ENCODE measurements around the gene HIVEP3. TPM values are rescaled to one million over a fixed set of nuclear protein-coding genes. Genes with fewer than 3 reads are reported as not detected.

Gene HIVEP3
- total RNA-seq, 2 experiments from 2014 or later, result 18.6 to 20.4 TPM

GRCh38 chr1:41879617-41880016 is 39.1 kb downstream of the HIVEP3 start:
- Mint-ChIP-seq H3K4me3 (no peak overlapping the region), H3K36me3 (ENCODE audit: low read depth) (no peaks in the 10 kb centered on the region), H3K27ac (no peak overlapping the region), H3K27me3 (no peaks in the 10 kb centered on the region), H3K9me3 (no peaks in the 10 kb centered on the region), H3K4me1 (ENCODE audit: low read depth) (peaks cover 27% of the 10 kb centered on the region)
- intact Hi-C loops (cut with micrococcal nuclease), result no loop called here
- no peak for TF ChIP-seq CTCF (IDR thresholded peaks at IDR 0.05)
- no peak for ATAC-seq
- CTCF ChIA-PET, result interaction anchor here (0.7 kb wide), 1 partner anchor 12 kb away, joined by 3 read pairs; no protein-coding TSS in a partner anchor
- DNase-seq, result no peak
- POLR2A ChIA-PET, result no interaction called here

GRCh38 chr1:41878911-41879310 is 39.8 kb downstream of the HIVEP3 start:
- ATAC-seq (no peak), DNase-seq (no peak)
- no peak for TF ChIP-seq CTCF (IDR thresholded peaks at IDR 0.05)
- POLR2A ChIA-PET, result no interaction called here
- Mint-ChIP-seq H3K27me3 (no peaks in the 10 kb centered on the region), H3K4me3 (no peak overlapping the region), H3K36me3 (ENCODE audit: low read depth) (no peaks in the 10 kb centered on the region), H3K4me1 (ENCODE audit: low read depth) (peaks cover 34% of the 10 kb centered on the region), H3K27ac (no peak overlapping the region), H3K9me3 (no peaks in the 10 kb centered on the region)
- intact Hi-C loops (cut with micrococcal nuclease), result no loop called here
- CTCF ChIA-PET, result no interaction called here

- ChIA-PET CTCF (no interaction called here), POLR2A (interaction anchor here (0.6 kb wide), 1 partner anchor 94 kb away, joined by 3 read pairs; no protein-coding TSS in a partner anchor)
- H3K27me3 Mint-ChIP-seq, result no peaks in the 10 kb centered on the region
- no peak overlapping the region for H3K4me3 Mint-ChIP-seq
- intact Hi-C loops (cut with micrococcal nuclease), result no loop called here
- no peaks in the 10 kb centered on the region for H3K36me3 Mint-ChIP-seq (ENCODE audit: low read depth)
- TF ChIP-seq CTCF (IDR thresholded peaks at IDR 0.05), result no peak
- no peak overlapping the region for H3K27ac Mint-ChIP-seq
- no peaks in the 10 kb centered on the region for H3K9me3 Mint-ChIP-seq
- H3K4me1 Mint-ChIP-seq (ENCODE audit: low read depth), result peaks cover 35% of the 10 kb centered on the region
- ATAC-seq (no peak), DNase-seq (no peak)
Measured at GRCh38 chr1:41878495-41878894, 40.2 kb downstream of the HIVEP3 start.

GRCh38 chr1:41876576-41877445 is 41.9 kb downstream of the HIVEP3 start:
- H3K9me3 Mint-ChIP-seq, result no peaks in the 10 kb centered on the region
- no peak overlapping the region for H3K27ac Mint-ChIP-seq
- TF ChIP-seq CTCF (IDR thresholded peaks at IDR 0.05), result no peak
- intact Hi-C loops (cut with micrococcal nuclease), result no loop called here
- ChIA-PET CTCF (interaction anchor here (1.2 kb wide), 1 partner anchor 65 kb away, joined by 3 read pairs; no protein-coding TSS in a partner anchor), POLR2A (interaction anchor here (0.6 to 1.3 kb wide), 2 partner anchors 9 to 10 kb away, joined by 3 read pairs; no protein-coding TSS in a partner anchor)
- no peaks in the 10 kb centered on the region for H3K36me3 Mint-ChIP-seq (ENCODE audit: low read depth)
- H3K27me3 Mint-ChIP-seq, result no peaks in the 10 kb centered on the region
- ATAC-seq (no peak), DNase-seq (no peak)
- no peak overlapping the region for H3K4me3 Mint-ChIP-seq
- peaks cover 26% of the 10 kb centered on the region for H3K4me1 Mint-ChIP-seq (ENCODE audit: low read depth)

GRCh38 chr1:41875487-41875886 is 43.2 kb downstream of the HIVEP3 start:
- Mint-ChIP-seq H3K36me3 (ENCODE audit: low read depth) (no peaks in the 10 kb centered on the region), H3K27me3 (no peaks in the 10 kb centered on the region), H3K9me3 (no peaks in the 10 kb centered on the region), H3K27ac (no peak overlapping the region), H3K4me1 (ENCODE audit: low read depth) (peaks cover 29% of the 10 kb centered on the region), H3K4me3 (no peak overlapping the region)
- DNase-seq (no peak), ATAC-seq (no peak)
- CTCF ChIA-PET, result no interaction called here
- POLR2A ChIA-PET, result interaction anchor here (0.7 to 1.3 kb wide), 2 partner anchors 9 to 13 kb away, joined by 3 read pairs; no protein-coding TSS in a partner anchor
- intact Hi-C loops (cut with micrococcal nuclease), result no loop called here
- TF ChIP-seq CTCF (IDR thresholded peaks at IDR 0.05), result no peak
